Breast epithelium (tissue), 4 donors: ENCODE results near the gene PTPRCAP. TPM values are rescaled to one million over a fixed set of nuclear protein-coding genes. Genes with fewer than 3 reads are reported as not detected.

ENCODE experiments used
- DNase-seq, 2 donors: peaks; one replicate each; pipeline ENCODE4 v3.0.0-alpha.2; 2019; ENCODE audit warnings: low spot score in 2 of 2
- H3K27ac ChIP-seq, 2 donors: fragments of 200-600 bp; sonication (generic) in 1 of 2; one replicate each; pipeline ENCODE4 v1.5.1; 2016 to 2019; ENCODE audit warnings: mild to moderate bottlenecking in 1 of 2
- H3K27me3 ChIP-seq, 2 donors: fragments of 200-600 bp; sonication (generic) in 1 of 2; one replicate each; pipeline versions ENCODE4 v1.5.1 to v1.6.0; 2017 to 2019; ENCODE audit warnings: control low read depth in 1 of 2, mild to moderate bottlenecking in 1 of 2
- H3K36me3 ChIP-seq: fragments of 200-600 bp; one replicate; pipeline ENCODE4 v1.5.1; 2019
- H3K4me1 ChIP-seq, 2 donors: fragments of 200-600 bp; sonication (generic); one replicate each; pipeline ENCODE4 v1.5.1; 2016 to 2019; ENCODE audit warnings: control low read depth in 1 of 2
- H3K4me3 ChIP-seq, 3 donors: fragments of 200-600 bp; sonication (generic); 1 replicate in 2 of 3; 2 replicates in 1 of 3; pipeline ENCODE4 v1.5.1; 2016 to 2019; ENCODE audit warnings: mild to moderate bottlenecking in 3 of 3, moderate library complexity in 2 of 3
- H3K9me3 ChIP-seq, 2 donors: fragments of 200-600 bp; sonication (generic) in 1 of 2; one replicate each; pipeline ENCODE4 v1.5.1; 2016 to 2019; ENCODE audit warnings: control low read depth in 1 of 2
- CTCF ChIP-seq, 3 donors: fragments of 450-650 bp; IDR thresholded peaks; one replicate each; pipeline ENCODE4 v1.5.1; 2016 to 2017; ENCODE audit warnings: antibody characterized with exemption in 3 of 3, mild to moderate bottlenecking in 3 of 3, moderate library complexity in 3 of 3
- POLR2A ChIP-seq: fragments of 450-650 bp; IDR thresholded peaks from one replicate; pipeline ENCODE4 v1.6.1; 2016; ENCODE audit warnings: antibody characterized with exemption, mild to moderate bottlenecking, moderate library complexity
- POLR2AphosphoS5 ChIP-seq, 3 donors: sonication (generic); formaldehyde crosslinking; IDR thresholded peaks; one replicate each; pipeline ENCODE4 v1.6.1; 2017; ENCODE audit warnings: antibody characterized with exemption in 3 of 3
- intact Hi-C: fragments of 100-400 bp; cut with DNase I; formaldehyde crosslinking; loops from one replicate; pipeline ENCODE4 v1.15.1; 2023; ENCODE audit warnings: low total_unique reads
- total RNA-seq, 3 donors: library from RNA; depleted of rRNA; stranded (reverse); fragments of >200 nt; gene quantifications; one replicate each; pipeline ENCODE4 v1.1.0, GENCODE V29; 2016

Gene PTPRCAP
- total RNA-seq, 3 donors from 2014 or later: 2.1 to 9.2 (median 8.0) TPM

- H3K4me1 ChIP-seq: no peaks in the 10 kb centered on the region
- no peak overlapping the region for H3K4me3 ChIP-seq
- no peaks in the 10 kb centered on the region for H3K36me3 ChIP-seq
- intact Hi-C loops: no loop called here
- H3K9me3 ChIP-seq: no peaks in the 10 kb centered on the region
- no peak overlapping the region for H3K27ac ChIP-seq
- TF ChIP-seq POLR2A (no peak), CTCF (IDR thresholded peaks at IDR 0.05) (no peak), POLR2AphosphoS5 (IDR thresholded peaks at IDR 0.05) (no peak)
- no peak for DNase-seq
- H3K27me3 ChIP-seq: peaks cover 0 to 15% of the 10 kb centered on the region in 2 donors
Measured at GRCh38 chr11:67406969-67407687, 30.4 kb downstream of the PTPRCAP start.

- no peak overlapping the region for H3K4me3 ChIP-seq
- no peaks in the 10 kb centered on the region for H3K4me1 ChIP-seq
- intact Hi-C loops: no loop called here
- TF ChIP-seq POLR2AphosphoS5 (IDR thresholded peaks at IDR 0.05) (no peak), POLR2A (no peak), CTCF (IDR thresholded peaks at IDR 0.05) (no peak)
- peaks cover 0 to 9% of the 10 kb centered on the region in 2 donors for H3K27me3 ChIP-seq
- DNase-seq: no peak
- H3K36me3 ChIP-seq: no peaks in the 10 kb centered on the region
- no peaks in the 10 kb centered on the region for H3K9me3 ChIP-seq
- no peak overlapping the region for H3K27ac ChIP-seq
Measured at GRCh38 chr11:67406420-67406968, 31.0 kb downstream of the PTPRCAP start.

- no peaks in the 10 kb centered on the region for H3K9me3 ChIP-seq
- no peak for DNase-seq
- TF ChIP-seq CTCF (IDR thresholded peaks at IDR 0.05) (no peak), POLR2AphosphoS5 (IDR thresholded peaks at IDR 0.05) (no peak), POLR2A (no peak)
- H3K27ac ChIP-seq: no peak overlapping the region
- no peak overlapping the region for H3K4me3 ChIP-seq
- H3K27me3 ChIP-seq: peaks cover 0 to 2% of the 10 kb centered on the region in 2 donors
- H3K36me3 ChIP-seq: no peaks in the 10 kb centered on the region
- H3K4me1 ChIP-seq: no peaks in the 10 kb centered on the region
- intact Hi-C loops: no loop called here
Measured at GRCh38 chr11:67405688-67406339, 31.7 kb downstream of the PTPRCAP start.

GRCh38 chr11:67405196-67405567 is 32.3 kb downstream of the PTPRCAP start:
- H3K36me3 ChIP-seq: no peaks in the 10 kb centered on the region
- no peaks in the 10 kb centered on the region for H3K9me3 ChIP-seq
- no peak overlapping the region for H3K27ac ChIP-seq
- intact Hi-C loops: no loop called here
- TF ChIP-seq POLR2AphosphoS5 (IDR thresholded peaks at IDR 0.05): no peak
- no peak for TF ChIP-seq POLR2A
- no peak for TF ChIP-seq CTCF (IDR thresholded peaks at IDR 0.05)
- H3K4me3 ChIP-seq: no peak overlapping the region
- no peaks in the 10 kb centered on the region for H3K27me3 ChIP-seq
- H3K4me1 ChIP-seq: peaks cover 5 to 6% of the 10 kb centered on the region in 2 donors
- DNase-seq: no peak
